Stimulated activated CD8-positive, alpha-beta memory T cell treated with anti-CD3 and anti-CD28 coated beads, Interleukin-15, amount 100 ng/mL, for 48 hours (primary cell): ENCODE data around the gene PRKCQ.
A peak's percentile ranks its signal among the peaks of the same experiment; 100 is the strongest.

Experiments used
- DNase-seq, 2 donors: peaks; one replicate each; pipeline ENCODE4 v3.0.0-alpha.2; 2020; ENCODE audit warnings: low read depth in 2 of 2

The PRKCQ gene

DNA sequence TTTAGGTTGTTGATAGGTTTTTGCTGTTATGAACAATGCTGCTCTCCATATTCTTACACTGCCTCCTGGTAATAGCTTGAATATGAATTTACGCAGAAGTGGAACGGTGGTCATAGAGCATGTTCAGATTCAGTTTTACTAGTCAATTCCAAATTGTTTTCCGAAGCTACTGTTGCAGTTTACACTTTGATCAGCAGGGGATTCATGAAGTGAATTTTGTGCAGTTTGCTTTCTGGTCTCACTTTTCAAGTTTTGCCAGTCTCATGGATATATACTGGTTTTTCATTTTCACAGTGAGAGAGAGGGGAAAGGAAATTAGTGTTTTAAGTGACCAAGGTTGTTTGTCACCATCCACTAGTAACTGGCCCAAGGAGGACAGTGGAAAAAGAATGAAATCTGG, 171.3 kb downstream of the PRKCQ start:
- DNase-seq = no peak

DNA sequence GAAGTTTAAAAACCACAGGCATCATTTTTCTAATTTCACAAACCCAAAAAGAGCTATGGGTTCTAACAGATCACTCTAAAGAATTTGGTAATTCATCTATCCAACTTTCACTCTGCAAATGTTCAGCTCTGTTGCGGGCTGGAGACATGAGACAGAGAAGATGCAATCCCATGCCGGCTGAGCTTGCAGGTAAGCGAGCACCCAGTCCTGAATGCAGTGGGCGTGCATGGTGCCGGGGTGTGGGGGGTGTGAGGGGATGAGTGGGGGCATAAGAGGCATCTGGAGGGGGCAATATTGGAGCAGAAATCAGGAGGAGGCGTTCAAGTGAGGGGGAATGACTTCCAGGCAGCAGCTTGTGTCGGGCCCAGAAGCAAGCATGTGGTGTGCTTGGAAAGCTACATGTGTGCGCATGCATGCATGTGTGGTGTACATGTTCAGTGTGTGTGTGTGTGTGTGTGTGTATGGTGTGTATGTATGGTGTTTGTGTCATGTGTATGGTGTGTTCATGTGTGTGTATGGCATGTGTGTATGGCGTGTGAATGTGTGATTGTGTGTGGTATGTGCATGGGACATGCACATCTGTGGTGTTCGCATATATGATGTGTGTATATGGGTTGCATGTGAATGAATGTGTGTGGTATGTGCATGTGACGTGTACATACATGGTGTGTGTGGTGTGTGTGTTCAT, 172.9 kb downstream of the PRKCQ start:
- DNase-seq = no peak

DNA sequence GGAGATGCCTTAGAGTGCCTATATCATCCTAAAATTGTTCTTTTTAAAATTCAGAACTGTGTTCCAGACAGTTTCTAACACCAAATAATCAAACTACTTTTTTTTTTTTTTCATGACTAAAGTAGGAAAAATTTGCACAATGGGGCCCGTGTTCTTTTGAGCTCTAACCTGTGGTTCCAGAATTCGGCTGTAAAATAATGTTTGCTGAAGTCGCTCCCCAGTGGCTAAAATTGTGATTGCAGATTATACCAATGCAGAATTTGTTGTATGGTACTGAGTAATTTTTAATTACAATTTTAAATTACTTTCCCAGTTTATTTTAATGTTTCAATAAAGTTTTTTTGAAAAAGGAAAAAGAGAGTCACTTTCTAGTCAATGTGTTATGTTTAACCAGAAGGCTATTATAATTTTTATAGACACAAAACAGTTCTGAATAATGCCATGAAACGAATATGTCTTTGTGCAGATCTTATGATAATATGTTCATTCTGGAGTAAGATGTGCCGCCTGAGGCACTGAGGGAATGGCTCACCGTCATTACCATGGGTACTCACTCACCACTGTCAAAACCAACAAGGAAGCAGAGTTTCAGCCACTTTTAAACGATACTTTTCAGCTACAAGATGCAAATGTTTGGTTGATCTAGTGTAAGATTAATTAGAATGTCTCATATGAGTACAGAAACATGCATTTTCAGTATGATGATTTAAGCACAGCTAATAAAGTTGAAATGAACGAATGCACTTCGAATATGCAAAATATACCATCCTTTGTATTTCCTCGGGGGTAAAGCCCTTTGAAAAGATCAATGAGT, 173.6 kb downstream of the PRKCQ start:
- DNase-seq = no peak

DNA sequence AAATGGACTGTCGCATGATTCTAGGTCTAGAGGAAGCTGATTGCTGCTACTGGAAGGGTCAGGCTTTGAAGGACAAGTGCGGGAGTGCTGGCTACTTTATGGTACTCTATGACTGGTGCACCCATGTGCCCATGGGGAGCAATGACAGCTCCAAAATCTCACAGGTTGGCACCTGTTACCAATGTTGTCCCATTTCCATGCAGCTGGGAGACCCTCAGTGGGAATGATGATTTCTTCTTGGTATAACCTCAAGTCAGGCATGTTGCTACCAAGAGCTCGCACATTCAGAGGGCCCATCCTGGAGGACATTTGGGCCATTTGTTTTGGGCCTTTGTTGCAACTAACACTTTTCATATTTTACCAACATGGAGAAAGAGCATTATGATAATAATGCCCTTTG, 174.4 kb downstream of the PRKCQ start:
- no peak for DNase-seq

DNA sequence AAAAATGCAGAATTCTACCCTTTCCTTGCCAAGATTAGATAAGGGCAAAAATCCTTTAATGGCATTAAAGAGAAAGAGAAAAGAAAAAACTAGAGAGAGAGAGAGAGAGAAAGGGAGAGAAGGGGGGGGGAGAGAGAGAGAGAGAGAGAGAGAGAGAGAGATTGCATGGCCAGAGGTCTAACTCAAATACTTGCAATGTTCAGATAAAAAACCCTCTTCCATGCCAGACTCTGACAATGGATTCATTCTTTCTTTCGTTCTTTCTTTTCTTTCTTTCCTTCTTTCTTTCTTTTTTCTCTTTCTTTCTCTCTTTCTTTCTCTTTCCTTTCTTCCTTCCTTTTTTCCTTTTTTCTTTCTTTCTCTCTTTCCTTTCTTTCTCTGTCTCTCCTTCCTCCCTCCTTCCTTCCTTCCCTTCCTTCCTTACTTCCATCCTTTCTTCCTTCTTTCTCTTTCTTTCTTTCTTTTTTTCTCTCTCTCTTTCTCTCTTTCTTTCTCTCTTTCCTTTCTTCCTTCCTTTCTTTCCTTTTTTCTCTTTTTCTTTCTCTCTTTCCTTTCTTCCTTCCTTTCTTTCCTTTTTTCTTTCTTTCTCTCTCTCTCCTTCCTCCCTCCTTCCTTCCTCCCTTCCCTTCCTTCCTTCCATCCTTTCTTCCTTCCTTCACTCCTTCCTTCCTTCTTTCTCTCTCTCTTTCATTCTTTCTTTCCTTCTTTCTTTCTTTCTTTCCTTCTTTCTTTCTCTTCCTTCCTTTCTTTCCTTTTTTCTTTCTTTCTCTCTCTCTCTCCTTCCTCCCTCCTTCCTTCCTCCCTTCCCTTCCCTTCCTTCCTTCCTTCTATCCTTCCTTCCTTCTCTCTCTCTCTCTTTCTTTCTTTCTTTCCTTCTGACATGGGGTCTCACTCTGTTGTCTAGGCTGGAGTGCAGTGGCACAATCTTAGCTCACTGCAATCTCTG, 175.7 kb downstream of the PRKCQ start:
- DNase-seq = no peak

DNA sequence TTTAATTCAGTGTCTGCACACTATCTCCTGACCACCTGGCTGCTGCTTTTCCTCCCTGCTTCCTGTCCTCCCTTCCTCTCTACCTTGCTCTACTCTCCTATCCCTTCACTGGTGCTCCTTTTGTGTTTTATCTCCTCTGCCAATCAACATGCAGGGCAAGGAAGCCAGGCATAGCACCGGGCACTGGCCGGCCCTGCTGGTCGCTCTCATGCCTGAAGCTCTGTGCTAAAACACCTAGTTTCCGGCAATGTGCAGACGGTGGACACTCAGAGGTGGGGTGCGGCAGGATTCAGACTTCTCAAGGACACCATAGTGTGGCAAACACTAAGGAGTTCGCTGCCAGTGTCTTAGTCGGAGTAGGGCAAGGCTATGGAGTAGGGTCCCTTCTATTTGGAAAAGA, 177.1 kb downstream of the PRKCQ start:
- no peak for DNase-seq

DNA sequence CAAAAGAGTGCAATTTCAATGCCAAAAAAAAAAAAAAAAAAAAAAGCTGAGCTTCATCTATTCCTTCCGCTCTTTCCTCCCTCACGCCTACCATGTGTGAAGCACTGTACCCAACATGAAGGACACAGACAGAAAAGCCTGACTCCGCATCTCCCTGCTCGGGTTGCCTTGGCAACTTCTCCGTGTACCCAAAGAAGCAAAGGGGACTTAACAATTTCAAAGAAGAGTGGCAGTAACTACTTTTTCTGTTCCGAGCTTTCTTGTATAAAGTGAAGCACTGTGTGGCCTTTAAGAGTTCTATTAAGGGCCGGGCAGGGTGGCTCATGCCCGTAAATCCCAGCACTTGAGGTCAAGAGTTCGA, 177.7 kb downstream of the PRKCQ start:
- DNase-seq = no peak

DNA sequence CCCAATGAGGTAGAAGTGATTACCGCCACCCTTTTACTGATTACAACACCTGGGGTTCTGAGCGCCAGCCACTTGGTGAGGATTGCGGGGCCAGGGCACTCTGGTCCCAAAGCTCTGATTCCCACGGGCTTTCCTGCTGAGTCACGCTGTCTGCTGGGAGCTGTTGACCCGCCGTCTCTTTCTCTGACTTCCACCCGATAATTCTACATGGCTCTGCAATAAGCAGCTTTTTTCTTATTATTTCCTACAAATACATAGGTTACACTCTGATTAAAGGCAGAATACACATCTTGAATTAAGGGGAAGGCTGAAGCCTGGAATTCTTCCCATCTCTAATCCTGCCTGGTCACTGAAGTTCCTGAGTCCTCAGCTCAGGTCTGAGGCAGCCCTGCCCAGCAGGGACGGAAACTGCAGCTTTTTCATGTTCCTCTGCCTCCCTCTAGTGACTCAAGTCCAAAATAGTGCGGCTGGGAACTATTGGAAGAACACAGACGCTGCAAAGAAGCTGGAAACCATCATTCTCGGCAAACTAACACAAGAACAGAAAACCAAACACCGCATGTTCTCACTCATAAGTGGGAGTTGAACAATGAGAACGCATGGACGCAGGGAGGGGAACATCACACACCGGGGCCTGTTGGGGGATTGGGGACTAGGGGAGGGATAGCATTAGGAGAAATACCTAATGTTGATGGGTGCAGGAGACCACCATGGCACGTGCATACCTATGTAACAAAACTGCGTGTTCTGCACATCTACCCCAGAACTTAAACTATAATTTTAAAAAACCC, 178.3 kb downstream of the PRKCQ start:
- peak in 1 of 2 donors; percentile 34 for DNase-seq

DNA sequence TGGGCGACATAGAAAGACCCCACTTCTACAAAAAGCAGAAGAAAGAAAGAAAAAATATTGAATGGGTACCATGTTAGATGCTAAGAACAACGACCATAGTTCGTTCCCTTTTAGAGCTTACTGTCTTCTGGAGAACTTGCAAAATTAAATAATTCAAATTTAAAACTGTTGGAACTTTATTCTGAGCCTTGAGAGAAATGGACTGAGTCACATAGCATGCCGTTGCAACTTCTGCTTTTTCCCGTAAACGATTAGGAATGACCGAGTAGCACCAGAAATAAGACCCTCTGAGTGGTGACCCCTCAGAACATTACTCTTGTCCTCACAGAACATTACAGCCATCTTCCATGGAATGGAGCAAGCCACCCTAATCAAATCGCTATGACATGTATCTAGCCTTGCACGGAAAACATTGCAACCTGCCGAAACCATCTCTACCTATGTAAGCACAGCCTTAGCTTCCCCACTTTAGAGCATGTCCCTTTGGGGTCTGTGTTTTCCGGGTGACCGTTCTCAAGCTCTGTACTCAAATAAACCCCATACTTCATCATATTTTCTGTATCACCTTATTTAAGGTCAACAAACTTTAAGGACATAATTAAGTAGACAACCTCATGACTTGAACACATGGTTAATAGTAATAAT, 179.1 kb downstream of the PRKCQ start:
- no peak for DNase-seq

DNA sequence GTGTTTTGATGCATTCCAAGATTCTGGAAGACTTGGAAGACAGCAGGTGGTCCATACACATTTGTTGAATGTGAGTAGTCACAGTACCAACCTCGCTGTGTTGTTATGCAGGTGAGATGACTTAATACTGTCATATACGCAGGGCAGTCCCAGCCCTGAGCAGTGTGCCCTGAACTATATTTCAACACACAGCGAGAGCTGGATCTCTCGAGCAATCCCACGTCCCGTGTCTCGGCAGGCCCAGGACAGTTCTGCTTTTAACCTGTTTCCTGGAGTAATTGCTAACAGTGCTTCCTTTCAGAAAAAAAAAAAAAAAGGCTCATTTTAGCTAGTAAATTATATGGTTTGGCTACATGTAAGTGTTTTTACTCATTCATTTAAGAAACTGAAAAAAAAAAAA, 179.7 kb downstream of the PRKCQ start:
- no peak for DNase-seq

DNA sequence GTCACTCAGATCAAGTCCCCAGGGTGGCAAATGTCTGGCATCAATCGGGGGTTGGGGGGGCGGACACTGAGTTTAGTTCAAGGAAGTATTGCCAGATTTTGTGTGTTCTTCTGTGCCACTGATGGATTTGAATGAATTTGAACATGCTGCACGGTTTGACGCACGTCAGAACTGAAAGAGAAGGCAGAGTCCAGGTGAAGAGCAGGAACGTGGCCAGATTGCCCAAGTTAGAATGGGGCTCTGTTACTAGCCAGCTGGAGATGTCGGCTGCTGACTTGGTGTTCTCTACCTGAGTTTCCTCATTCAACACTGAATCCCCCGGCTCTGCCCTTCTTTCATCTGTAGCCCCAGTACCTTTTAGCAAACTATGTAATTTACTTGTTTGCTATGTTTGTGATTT, 180.2 kb downstream of the PRKCQ start:
- DNase-seq = no peak

DNA sequence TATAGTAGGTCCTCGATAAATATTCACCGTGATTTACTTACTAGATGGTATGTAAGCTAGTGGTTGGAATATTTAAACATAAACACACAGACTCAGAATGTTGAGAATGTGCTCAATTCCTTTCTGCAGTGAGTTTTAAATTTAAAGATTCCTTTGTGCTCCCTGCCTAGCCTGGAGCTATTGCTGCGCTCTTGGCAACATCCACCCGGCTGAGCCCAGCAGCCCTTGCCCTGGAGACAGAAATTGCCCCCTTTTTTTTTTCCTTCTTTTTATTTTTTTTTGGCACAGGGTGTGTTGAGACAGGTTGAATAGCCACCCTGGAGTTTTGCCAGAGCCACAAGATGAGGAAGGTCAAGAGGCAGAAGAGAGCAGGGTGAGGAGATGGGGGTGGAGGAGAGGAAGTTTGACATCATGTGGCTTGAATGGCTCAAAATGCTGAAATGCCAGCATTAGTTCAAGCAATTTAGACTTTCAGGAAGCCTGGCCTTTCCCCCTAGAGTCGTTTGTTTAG, 180.8 kb downstream of the PRKCQ start:
- no peak for DNase-seq

DNA sequence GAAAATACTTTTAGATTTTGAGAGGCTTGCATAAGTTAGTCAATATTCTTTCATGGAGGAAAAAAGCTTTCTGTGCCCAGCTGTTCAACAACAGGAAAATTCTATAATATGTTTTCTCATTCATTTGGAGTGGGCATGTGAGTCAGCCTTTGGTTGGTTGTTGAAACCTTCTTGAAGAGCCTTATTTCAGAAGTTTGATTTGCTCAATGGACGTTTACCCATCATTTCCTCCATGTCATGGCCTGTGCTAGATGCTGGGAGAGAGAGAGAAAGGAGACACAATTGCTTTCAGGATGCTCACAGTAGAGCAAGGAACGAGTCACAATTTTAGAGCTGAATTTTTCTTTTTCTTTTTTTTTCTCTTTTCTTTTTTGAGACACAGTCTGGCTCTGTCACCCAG, 181.7 kb downstream of the PRKCQ start:
- DNase-seq = no peak

DNA sequence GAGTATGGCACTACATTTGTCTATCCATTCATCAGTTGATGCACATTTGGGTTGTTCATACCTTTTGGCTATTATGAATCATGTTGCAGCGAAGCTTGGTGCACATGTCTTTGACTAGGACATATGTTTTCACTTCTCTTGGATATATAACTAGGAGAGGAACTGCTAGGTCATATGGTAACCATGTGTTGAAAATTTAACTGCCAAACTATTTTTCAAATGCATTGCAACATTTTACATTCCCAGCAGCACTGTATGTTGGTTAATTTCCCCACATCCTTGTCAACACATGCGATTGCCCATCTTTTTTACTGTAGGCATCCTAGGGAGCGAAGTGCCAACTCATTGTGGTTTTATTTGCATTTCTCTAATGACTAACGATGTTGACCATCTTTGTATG, 183.4 kb downstream of the PRKCQ start:
- DNase-seq = no peak

DNA sequence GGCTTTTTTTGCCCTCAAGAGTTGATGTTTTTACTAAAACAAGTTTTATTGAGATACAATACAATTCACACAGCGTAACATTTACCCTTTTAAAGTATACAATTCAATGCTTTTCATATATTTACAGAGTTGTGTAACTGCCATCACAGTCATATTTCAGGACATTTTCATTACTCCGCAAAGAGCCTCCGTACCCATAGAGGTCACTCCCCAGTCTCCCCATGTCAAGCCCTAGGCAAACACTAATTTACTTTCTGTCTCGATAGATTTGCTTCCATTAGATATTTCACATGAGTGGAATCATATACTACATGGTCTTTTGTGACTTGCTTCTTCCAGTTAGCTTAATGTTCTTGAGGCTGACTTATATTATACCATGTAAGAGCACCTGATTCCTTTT, 183.8 kb downstream of the PRKCQ start:
- DNase-seq = no peak

DNA sequence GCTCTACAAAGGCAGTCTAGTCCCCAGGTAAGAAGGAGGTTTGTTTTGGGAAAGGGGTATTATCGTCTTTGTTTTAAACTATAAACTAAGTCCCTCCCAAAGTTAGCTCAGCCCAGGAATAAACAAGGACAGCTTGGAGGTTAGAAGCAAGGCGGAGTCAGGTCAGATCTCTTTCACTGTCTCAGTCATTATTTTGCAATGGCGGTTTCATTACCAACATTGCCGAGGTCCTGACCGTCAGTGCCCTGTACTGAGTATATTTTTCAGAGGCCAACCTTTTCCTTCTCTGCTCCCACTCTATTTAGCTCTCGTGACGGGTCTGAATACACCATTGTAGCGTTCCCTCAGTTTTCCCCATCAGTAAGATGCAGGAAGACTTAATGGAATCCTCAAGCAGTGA, 184.5 kb downstream of the PRKCQ start:
- DNase-seq = no peak

DNA sequence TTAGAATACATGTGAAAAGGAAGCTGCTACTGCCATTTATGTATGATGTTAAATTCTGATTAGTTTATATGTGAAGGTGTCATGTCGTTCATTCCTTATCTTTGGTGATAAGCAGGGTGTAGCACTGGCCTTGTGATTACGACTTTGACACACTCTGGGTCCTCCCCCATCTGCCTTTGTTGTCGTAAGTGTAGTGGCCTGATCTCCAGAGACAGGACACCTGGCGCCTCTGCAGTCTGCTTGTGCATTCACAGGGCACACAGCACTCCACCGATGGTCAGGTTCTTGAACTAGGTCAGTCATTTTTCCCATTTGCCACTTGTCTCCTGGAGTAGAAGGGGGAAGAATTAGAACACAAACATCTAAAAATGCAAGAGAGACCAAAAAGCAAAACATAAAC, 186.0 kb downstream of the PRKCQ start:
- DNase-seq = no peak

DNA sequence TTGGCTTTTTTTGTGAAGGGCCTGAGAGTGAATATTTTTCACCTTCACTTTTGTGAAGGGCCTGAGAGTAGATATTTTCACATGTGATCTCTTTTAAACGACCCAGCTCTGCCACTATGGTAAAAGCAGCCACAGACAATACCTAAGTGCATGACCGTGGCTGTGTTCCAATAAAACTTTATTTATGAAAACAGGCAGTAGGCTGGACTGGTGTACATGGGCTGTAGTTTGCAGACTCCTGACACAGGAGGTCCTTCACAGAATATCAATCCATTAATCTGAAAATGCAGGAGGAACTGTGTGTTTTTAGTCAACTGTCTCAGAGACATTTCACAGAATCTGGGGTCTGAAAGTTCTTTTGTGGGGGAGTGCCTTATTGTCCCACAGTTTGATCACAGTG, 186.9 kb downstream of the PRKCQ start:
- DNase-seq = no peak

DNA sequence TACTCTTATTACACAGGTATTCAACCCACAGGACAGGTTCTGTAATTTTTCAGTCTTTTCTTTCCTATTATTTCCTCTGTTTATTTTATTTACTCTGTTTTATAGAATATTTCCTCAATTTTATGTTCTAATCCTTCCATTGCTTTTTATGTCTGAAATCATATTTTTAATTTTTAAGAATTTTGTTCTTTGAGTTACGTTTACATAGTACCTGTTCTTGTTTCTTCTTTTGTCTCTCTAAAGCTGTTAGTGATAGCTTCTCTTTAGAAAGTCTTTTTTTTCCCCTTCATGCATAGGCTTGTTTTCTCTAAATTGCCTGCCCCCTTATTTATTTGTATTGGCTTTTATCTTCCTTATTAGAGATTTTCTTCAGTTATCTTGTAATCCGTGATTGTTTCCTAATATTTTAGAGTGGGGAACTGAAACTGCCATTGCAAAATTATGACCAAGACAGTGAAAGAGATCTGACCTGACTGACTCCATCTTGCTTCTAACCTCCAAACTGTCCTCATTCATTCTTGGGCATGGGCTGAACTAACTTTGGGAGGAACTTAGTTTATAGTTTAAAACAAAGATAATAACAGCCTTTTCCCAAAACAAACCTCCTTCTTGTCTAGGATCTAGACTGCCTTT, 189.7 kb downstream of the PRKCQ start:
- DNase-seq = no peak

DNA sequence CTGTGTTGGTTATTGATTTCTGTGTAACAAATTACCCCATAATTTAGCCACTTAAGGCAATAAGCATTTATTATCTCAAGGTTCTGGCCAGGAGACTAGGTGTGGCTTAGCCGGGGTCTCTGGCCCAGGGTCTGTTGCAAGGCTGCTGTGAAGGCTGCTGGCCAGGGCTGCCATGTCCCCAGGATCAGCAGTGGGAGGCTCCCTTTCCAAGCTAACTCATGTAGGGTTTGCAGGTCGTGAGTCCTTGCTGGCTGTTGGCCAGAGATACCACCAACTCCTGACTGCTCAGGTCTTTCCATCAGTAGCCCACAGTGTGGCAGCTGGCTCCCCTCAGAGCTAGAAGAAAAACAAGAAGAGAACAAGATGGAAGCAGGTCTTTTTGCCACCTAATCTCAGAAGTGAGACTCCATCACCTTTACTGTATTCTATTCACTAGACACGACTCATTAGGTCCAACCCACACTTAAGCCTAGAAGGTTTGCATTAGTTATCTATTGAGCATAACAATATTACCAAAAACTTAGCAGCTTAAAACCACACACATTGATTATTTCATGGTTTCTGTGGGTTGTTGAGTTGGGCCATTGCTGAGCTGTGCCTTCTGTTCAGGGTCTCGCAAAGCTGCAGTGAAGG, 191.7 kb downstream of the PRKCQ start:
- DNase-seq = no peak
